HG02588 (cell line): ENCODE measurements around the gene FOXD4L3.
"Not testable (repeated sequence)": the region's sequence is repeated elsewhere in the genome, so short reads cannot be mapped to it uniquely, and the experiment has no call there.

ENCODE experiments used
- ATAC-seq: cut with Tn5 transposase; IDR thresholded peaks from one replicate; pipeline ENCODE4 v1.9.1; 2021; ENCODE audit warnings: mild to moderate bottlenecking, moderate library complexity; ENCODE audit not compliant: unreplicated experiment

Gene FOXD4L3

GRCh38 chr9:68302567-68302966, at the start of gene FOXD4L3:
FOXD4L3 (plus strand) TSS chr9:68302867; CDS start chr9:68302952, 85 bp downstream.
- ATAC-seq, result not testable (repeated sequence)

GRCh38 chr9:68281041-68281440, 21.6 kb upstream of the FOXD4L3 start:
- not testable (repeated sequence) for ATAC-seq

GRCh38 chr9:68303771-68304170, 1.1 kb downstream of the FOXD4L3 start:
- not testable (repeated sequence) for ATAC-seq

- not testable (repeated sequence) for ATAC-seq
Observed at GRCh38 chr9:68304212-68304611, 1.5 kb downstream of the FOXD4L3 start.

- ATAC-seq, result not testable (repeated sequence)
Observed at GRCh38 chr9:68304777-68305176, 2.1 kb downstream of the FOXD4L3 start.

GRCh38 chr9:68305680-68306285, 3.1 kb downstream of the FOXD4L3 start:
- ATAC-seq, result not testable (repeated sequence)

- not testable (repeated sequence) for ATAC-seq
Observed at GRCh38 chr9:68306391-68306964, 3.8 kb downstream of the FOXD4L3 start.

GRCh38 chr9:68307127-68307526, 4.5 kb downstream of the FOXD4L3 start:
- not testable (repeated sequence) for ATAC-seq

- ATAC-seq, result not testable (repeated sequence)
Observed at GRCh38 chr9:68307654-68308053, 5.0 kb downstream of the FOXD4L3 start.

- ATAC-seq, result not testable (repeated sequence)
Observed at GRCh38 chr9:68311208-68311607, 8.5 kb downstream of the FOXD4L3 start.

GRCh38 chr9:68318209-68318608, 15.5 kb downstream of the FOXD4L3 start:
- ATAC-seq, result not testable (repeated sequence)

GRCh38 chr9:68323749-68324148, 21.1 kb downstream of the FOXD4L3 start:
- ATAC-seq, result not testable (repeated sequence)

- not testable (repeated sequence) for ATAC-seq
Observed at GRCh38 chr9:68324518-68324917, 21.9 kb downstream of the FOXD4L3 start.

GRCh38 chr9:68329106-68329505, 26.4 kb downstream of the FOXD4L3 start:
- not testable (repeated sequence) for ATAC-seq

- not testable (repeated sequence) for ATAC-seq
Observed at GRCh38 chr9:68330531-68331173, 28.0 kb downstream of the FOXD4L3 start.

GRCh38 chr9:68332122-68332521, 29.5 kb downstream of the FOXD4L3 start:
- not testable (repeated sequence) for ATAC-seq

GRCh38 chr9:68335935-68336334, 33.3 kb downstream of the FOXD4L3 start:
- ATAC-seq, result not testable (repeated sequence)

GRCh38 chr9:68336639-68337339, 34.1 kb downstream of the FOXD4L3 start:
- ATAC-seq, result not testable (repeated sequence)

GRCh38 chr9:68338000-68338399, 35.3 kb downstream of the FOXD4L3 start:
- not testable (repeated sequence) for ATAC-seq

GRCh38 chr9:68342265-68343025, 39.8 kb downstream of the FOXD4L3 start:
- ATAC-seq, result not testable (repeated sequence)

GRCh38 chr9:68343242-68343641, 40.6 kb downstream of the FOXD4L3 start:
- ATAC-seq, result not testable (repeated sequence)
